Hepatic stellate cell (primary cell): ENCODE measurements around the gene SEC31A.
"Not testable (repeated sequence)": the region's sequence is repeated elsewhere in the genome, so short reads cannot be mapped to it uniquely, and the experiment has no call there.

Experiments used
- DNase-seq: peaks from one replicate; pipeline ENCODE4 v3.0.0; 2011; ENCODE audit warnings: low spot score

SEC31A gene, protein sequence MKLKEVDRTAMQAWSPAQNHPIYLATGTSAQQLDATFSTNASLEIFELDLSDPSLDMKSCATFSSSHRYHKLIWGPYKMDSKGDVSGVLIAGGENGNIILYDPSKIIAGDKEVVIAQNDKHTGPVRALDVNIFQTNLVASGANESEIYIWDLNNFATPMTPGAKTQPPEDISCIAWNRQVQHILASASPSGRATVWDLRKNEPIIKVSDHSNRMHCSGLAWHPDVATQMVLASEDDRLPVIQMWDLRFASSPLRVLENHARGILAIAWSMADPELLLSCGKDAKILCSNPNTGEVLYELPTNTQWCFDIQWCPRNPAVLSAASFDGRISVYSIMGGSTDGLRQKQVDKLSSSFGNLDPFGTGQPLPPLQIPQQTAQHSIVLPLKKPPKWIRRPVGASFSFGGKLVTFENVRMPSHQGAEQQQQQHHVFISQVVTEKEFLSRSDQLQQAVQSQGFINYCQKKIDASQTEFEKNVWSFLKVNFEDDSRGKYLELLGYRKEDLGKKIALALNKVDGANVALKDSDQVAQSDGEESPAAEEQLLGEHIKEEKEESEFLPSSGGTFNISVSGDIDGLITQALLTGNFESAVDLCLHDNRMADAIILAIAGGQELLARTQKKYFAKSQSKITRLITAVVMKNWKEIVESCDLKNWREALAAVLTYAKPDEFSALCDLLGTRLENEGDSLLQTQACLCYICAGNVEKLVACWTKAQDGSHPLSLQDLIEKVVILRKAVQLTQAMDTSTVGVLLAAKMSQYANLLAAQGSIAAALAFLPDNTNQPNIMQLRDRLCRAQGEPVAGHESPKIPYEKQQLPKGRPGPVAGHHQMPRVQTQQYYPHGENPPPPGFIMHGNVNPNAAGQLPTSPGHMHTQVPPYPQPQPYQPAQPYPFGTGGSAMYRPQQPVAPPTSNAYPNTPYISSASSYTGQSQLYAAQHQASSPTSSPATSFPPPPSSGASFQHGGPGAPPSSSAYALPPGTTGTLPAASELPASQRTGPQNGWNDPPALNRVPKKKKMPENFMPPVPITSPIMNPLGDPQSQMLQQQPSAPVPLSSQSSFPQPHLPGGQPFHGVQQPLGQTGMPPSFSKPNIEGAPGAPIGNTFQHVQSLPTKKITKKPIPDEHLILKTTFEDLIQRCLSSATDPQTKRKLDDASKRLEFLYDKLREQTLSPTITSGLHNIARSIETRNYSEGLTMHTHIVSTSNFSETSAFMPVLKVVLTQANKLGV

DNA sequence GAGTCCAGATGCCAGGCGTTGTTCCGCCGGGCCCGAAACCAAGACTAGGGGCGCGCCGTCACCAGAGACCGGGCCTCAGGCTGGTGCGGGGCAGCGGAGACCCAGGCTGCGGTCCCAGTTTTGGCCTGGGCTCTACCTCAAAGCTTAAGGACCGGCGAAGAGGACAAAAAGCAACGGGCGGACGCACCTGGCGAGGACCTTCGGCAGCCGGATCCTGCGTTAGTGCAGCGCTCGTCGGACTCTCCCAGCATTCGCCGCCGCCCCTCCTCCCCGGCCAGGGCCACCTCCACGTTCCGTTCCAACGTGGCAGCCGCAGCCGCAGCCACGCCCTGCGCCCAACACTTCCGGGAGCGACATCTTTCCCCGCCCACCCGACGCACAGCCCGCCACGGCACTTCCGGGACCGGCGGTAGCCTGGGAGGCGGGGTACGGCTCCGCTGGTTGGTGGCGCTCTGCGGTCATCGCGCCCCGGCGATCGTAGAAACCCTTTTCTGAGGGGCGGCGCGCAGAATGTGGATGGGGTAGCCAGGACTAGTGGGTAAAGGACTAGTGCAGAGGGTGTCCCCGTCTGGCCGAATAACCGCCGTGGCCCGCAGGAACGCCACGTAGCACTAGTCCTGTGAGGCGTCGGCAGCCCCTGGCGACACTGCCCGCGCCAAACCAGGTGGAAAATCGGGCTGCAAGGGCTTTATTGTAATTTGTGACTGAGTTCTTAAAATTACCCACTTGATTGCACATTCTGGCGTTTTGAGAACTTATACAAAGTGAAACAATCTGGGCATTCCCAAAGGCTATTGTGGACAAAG, at the start of gene SEC31A:
Gene SEC31A, minus strand, starts transcription at position 253 of the 806 bp plus-strand sequence. CDS start 9,217 bp downstream, outside the sequence.
- peak; percentile 88 for DNase-seq

DNA sequence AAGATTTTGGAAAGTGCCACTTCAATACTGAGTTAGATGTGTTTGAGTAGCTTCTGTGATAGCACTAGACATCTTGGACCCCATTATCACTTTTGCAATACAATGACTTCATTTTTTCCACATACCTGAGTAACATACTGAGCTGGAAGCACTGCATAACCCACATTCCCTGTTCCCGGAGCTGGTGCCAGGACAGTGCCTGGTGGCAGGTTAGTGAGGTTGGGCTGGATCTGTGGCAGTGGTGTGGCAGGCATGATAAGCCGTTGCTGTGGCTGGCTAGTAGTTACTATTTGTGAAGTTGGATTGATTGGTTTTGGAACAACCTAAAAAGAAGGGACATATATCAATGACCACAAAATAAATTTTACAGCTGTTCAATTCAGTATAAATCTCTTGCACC, 48.5 kb upstream of the SEC31A start:
- DNase-seq, result no peak

DNA sequence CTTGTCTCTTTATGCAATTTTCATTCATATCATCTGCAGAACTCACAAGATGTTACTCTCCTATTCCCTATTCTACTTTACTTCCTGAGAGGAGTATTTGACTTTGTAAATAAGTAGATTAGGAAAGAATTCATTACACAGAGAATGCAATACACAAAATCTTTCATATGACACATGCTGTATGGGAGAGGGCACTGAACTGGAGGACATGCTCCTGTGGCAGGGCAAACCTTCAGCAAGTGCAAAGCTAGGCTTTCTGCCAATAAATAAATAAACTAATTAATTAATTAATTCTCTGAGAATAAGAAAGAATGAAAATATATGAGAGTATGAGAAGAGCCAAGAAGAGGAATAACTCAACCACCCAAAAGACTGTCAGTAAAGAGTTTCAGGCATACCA, 43.5 kb upstream of the SEC31A start:
- no peak for DNase-seq

DNA sequence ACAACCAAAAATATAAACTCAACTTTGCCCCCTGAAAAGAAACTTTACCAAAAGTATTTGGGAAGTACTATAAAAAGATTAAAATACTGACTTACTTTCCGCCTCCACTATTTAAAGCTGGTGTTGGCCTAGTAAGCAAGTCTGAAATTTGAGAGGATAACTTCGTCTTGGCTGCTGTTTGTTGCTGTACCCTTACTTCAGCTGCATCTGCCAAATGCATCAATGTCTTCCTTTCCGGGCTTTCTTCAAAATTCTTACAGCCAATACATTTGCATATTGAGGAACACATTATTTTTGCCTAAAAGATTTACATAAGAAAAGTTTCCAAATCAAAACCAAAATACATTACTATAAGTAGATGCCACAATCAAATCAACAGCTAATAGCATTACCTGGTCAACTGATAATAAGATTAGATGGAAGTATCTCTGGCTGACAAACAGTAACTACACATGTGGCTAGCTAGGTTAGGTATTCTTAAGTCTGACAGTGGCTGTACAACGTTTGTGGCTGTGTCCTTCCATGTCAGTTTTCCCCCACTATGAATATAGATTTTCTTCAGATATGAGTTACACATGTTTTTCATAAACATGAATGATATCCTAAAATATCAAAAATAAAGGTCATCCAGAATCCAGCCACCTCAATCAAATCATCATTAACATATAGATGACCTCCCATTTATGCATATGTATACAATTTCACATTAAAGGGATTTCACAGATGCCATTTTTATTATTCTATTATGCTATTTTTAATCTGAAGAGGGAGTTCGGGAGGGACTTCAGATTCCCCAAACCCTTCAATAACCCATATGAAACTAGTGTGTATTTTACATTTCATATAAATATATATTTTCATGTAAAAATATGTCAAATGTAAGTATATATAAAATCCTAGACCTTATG, 40.1 kb upstream of the SEC31A start:
- no peak for DNase-seq

DNA sequence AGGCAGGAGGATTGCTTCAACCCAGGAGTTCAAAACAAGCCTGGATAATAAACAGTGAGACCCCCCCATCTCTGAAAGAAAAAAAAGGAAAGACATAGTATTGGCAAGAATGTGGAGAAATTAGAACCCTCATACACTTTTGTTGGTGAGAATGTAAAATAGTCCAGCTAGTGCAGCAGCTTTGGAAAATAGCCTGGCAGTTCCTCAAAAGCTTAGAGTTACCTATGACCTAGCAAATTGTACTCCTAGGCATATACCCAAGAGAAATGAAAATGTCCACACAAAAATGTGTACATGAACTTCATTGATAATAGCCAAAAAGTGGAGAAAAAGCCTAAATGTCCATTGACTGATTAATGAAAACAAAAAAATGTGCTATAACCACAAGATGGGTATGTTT, 30.8 kb upstream of the SEC31A start:
- DNase-seq, result no peak

DNA sequence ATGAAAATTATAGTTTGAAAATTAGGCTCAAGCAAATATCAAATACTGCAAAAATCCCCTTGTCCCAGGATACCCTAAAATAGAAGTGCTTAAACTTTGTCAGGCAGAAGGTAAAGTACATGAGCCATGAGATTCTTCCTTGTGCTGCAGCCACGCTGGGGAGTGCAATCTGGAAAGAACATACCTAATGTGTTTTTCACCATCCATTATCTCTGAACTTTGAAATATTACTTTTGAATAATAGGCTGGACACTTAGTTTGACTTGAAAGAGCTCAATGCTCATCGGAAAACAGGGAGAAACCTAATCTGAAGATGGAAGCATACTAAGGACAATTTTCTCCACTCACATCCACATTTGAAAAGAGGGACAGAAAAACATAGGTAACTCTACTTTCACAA, 28.4 kb upstream of the SEC31A start:
- no peak for DNase-seq

DNA sequence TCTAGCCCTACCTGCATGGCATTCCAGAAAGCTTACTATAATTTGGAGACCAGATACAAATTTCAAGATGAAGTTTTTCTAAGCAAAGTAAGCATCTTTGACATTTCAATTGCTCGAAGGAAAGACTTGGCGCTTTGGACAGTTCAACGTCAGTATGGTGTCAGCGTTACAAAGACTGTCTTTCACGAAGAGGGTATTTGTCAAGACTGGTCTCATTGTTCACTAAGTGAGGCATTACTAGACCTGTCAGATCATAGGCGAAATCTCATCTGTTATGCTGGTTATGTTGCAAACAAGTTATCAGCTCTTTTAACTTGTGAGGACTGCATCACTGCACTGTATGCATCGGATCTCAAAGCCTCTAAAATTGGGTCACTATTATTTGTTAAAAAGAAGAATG, 27.1 kb upstream of the SEC31A start:
- no peak for DNase-seq

DNA sequence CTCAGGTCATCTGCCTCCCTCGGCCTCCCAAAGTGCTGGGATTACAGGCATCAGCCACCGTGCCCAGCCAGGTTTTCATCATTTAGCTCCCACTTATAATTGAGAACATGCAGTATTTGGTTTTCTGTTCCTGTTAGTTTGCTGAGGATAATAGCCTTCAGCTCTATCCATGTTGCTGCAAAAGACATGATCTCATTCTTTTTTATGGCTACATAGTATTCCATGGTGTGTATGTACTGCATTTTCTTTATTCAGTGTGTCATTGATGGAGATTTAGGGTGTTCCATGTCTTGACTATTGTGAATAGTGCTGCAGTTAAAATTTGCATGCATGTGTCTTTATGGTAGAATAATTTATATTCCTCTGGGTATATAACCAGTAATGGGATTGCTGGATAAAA, 23.0 kb upstream of the SEC31A start:
- not testable (repeated sequence) for DNase-seq

DNA sequence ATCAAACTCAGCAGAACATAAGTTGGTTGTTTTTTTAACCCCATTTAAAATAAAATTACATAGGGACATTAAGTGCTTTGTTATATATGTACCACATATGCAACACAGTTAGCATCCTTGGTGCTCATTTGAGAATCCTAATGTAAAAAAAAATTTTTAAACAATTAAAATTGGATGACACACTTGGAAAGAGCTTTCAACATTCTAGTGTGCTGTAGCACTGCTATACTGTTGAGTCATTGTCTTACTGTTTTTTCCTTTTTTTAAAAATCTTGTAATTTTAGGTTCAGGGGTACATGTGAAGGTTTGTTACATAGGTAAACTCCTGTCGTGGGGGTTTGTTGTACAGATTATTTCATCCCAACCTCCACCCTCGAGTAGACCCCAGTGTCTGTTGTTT, 22.4 kb upstream of the SEC31A start:
- DNase-seq, result no peak

DNA sequence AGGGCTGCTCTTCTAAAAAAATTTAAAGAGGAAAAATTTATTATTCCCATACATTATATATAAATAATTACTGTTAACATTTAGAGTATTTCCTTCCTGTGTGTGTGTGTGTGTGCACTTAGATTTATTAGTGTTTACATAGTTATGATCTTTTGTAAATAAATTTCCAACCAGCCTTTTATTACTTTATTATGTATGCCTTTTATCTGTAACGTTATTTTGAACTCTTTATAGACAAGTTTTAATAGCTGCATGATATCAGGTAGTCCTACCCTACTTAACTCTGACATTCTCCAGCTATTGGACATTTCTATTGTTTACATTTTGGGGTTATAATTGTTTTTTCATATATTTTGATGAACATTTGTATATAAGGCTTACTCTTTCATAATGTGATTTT, 18.4 kb upstream of the SEC31A start:
- DNase-seq, result no peak

DNA sequence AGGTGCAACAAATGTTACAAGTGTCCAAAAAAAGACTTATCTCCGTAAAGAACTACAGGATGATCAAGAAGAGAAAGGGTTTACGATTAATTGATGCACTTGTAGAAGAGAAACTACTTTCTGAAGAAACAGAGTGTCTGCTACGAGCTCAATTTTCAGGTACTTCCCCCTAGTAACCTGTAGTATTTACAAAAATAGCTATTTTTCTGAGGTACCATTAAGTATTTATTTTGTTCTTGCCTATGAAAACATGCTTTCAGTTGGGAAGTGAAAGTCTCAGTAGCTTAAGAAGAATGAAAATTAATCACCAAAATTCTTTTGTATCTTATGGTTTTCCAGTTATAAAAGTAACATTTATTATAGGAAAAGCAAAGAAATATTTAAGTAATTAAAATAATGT, 15.5 kb upstream of the SEC31A start:
- DNase-seq, result no peak

DNA sequence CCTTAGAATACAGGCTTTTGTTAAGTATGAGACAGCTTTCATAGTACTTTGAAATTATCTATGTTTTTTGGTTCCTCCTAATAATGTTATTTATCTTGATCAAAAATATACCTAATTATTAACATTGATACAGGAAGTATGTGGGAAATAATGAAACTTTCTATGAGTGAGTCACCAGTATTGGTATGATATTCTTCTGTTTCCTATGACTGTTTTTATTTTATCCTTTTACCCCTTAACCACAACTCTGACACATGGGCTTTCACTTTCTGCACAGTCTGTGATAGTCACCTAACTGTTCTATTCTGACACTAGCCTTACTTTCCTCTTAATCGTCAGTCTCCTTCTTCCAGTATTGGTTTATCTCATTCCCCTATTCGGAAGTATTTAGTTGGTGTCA, 14.3 kb upstream of the SEC31A start:
- peak; percentile 39 for DNase-seq

DNA sequence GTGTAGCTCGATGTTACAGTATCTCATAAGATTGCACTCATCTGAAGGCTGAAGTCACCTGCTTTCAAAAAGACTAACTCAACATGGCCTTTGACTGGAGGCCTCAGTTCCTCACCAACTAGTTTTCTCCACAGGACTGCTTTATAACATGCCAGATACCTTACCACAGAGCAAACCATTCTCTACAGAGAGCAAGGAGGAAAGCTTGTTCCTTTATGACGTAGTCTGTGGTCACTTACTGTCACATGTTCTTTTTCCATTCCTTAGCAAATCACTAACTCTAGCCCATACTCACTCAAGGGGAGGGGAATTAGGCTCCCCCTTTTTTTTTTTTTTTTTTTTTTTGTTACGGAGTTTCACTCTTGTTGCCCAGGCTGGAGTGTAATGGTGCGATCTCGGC, 12.8 kb upstream of the SEC31A start:
- DNase-seq, result no peak

DNA sequence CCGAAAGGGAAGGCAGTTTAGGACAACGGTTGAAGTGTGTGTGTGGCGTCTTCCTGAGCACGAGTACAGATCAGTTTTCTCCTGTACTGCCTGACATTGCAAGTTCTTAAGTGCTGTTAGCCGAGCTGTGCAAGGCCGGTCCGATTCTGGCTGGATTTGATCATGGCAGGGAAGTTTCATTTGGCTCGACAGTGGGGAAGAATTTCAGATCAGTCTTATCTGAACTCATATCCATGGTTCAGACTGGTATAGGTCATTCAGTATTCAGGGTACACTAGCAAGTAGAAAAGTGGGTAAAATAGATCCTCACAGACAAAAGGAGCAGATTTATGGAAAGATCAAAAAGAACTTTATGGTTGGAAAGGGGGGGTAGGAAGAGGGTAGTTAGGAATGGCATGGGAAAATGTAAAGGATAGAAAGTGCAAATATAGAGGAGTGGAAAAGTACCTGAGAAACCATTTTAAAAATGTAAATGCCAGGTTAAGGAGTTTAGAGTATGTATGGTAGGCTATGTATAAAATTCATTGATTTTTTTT, 10.3 kb upstream of the SEC31A start:
- peak; percentile 19 for DNase-seq

DNA sequence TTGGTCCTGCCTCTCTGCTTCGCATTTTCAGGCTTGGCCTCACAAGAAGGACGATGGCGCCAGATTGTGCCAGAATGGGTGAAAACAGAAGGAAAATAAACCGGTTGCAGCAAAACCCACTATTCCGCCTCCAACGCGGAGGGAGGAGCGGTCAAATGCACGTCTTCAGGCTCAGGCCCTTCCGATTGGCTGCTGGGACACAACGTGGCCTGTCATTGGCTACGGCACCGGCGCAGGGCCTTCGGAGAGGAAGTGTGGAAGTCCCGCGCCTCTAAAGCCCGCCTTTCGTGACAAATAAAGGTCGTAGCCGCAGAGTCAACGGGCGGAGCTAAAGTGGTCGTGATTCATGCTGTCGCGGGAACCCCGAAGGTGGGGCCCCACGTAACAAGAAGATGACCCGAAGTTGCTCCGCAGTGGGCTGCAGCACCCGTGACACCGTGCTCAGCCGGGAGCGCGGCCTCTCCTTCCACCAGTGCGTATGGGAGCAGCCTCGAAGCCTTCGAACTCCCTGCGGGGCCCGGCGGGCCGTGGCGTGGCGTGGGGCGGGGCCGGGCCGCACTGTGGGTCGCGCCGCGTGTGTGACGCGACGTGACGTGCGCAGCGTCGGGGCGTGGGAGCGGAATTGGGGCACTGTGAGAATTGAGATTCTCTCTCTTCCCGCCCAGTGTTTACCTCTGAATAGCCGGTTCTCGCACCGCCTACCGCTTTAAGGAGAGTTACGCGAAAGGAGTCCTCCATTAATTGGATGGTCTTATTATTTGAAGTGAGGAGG, 9.6 kb upstream of the SEC31A start, which contains the start of gene THAP9:
Gene THAP9, plus strand, starts transcription at position 325 of the 772 bp plus-strand sequence. Its CDS starts 68 bp downstream, at position 393.
- DNase-seq, result peak; percentile 92

DNA sequence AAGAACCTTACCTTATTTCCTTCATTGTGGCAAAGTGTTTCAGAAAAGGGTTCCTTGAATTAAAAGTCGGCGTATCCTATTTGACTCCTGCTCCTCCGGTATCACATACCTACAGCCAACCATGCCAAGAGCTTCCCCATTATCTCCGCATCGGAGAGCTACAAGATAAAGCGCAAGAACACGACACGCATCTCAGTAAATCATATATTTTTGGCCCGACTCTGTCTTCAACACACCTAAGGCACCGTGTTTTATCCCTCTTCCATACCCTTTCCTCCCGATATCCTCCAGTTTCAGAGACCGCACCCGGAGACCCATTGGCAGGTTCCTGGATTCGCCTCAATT, 9.1 kb upstream of the SEC31A start:
- no peak for DNase-seq

DNA sequence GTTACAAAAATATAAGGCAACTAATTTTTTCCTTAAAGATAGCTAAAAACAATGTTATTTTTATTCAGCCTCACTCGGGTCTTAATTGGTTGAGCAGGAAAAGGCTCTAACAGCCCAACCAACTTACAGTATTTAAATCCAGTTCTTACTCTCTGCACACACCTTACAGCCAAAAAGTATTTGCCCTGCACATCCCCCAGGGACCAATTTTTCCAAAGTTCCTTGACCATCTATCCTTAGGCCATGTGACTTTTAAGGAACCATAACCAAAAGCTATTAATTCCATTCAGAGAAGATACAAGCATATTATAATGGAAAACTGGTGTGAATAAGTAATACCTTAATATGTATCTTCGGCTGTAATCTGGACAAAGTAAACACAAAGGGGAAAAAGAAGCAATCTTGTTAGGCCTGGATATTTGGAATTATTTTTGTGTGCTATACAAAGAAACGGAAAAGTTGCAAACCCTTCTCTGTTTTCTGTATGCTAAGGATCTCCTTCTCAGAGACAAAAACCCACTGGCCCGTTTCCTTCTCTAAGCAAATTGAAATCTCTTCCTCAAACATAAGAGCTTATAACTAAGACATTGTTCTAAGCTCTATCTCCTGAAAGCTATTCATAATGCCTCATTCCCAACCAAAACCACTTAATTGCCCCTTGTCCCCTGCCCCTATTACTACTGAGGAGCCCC, 8.6 kb upstream of the SEC31A start:
- DNase-seq, result no peak

DNA sequence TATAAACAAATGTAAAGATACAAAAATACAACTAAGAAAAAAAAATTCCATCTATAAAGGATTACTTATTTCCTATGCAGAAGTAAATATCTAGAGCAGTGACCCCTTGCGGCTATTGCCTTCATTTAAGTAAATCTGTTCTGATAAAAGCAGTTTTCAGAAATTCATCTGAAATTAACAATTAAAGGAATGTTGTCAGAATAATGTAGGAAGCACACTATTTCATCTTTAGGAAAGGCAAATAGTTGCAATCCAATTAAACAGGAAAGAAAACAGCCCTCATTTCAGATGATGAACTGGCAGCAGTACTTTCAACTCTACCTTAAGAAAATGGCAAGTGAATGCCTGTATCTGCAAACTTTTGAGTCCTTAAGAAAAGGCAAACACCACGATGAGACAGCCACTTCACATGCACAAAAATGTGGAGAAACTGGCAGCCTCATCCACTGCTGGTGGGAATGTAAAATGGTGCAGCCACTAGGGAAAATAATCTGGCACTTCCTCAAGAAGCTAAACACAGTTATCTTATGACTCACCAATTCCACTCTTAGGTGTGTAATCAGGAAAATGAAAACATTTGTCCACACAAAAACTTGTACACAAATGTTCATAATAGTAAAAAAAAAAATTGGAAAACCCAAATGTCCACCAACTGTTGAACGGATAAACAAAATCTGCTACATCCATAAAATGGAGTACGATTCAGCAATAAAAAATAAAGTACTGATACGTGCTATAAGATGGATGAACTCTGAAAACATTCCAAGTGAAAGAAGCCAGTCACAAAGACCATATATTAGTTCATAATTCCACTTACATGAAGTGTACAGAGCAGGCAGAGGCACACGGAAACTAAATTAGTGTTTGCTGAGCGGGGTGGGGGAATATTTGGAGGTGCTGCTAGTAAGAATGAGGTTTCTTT, 7.6 kb upstream of the SEC31A start:
- peak; percentile 35 for DNase-seq
